ENCODE results near the gene SETDB1. TPM values are rescaled to one million over a fixed set of nuclear protein-coding genes. Genes with fewer than 3 reads are reported as not detected.
A peak's percentile ranks its signal among the peaks of the same experiment; 100 is the strongest.

SETDB1 gene
- total RNA-seq, 1 experiment from 2014 or later, result 30.6 TPM

GRCh38 chr1:150995896-150996295, 69.7 kb downstream of the SETDB1 start:
- Histone ChIP-seq H3K4me1 (replicated peaks) (peaks cover 19% of the 10 kb centered on the region), H3K9me3 (replicated peaks) (no peaks in the 10 kb centered on the region), H3K4me3 (no peak overlapping the region), H3K27me3 (replicated peaks) (no peaks in the 10 kb centered on the region), H3K27ac (no peak overlapping the region), H3K36me3 (no peaks in the 10 kb centered on the region; the same call in 1 of the 2 replicates)
- peak in 1 of 2 experiments; percentile 52 for DNase-seq (ENCODE audit: low read depth in 1 of 2, low spot score in 2 of 2)

GRCh38 chr1:150997126-150997872, 71.1 kb downstream of the SETDB1 start:
- no peaks in the 10 kb centered on the region; the same call in 1 of the 2 replicates for H3K36me3 ChIP-seq
- no peak overlapping the region for H3K27ac ChIP-seq
- no peaks in the 10 kb centered on the region for H3K27me3 ChIP-seq (replicated peaks)
- H3K9me3 ChIP-seq (replicated peaks), result no peaks in the 10 kb centered on the region
- peaks cover 19% of the 10 kb centered on the region for H3K4me1 ChIP-seq (replicated peaks)
- H3K4me3 ChIP-seq, result no peak overlapping the region
- no peak for DNase-seq (ENCODE audit: low read depth in 1 of 2, low spot score in 2 of 2)

GRCh38 chr1:150997949-150998348, 71.8 kb downstream of the SETDB1 start:
- Histone ChIP-seq H3K36me3 (no peaks in the 10 kb centered on the region; the same call in 1 of the 2 replicates), H3K9me3 (replicated peaks) (no peaks in the 10 kb centered on the region)
- DNase-seq (ENCODE audit: low read depth in 1 of 2, low spot score in 2 of 2), result no peak

GRCh38 chr1:150999051-150999674, 73.0 kb downstream of the SETDB1 start:
- Histone ChIP-seq H3K9me3 (replicated peaks) (no peaks in the 10 kb centered on the region), H3K4me1 (replicated peaks) (peaks cover 19% of the 10 kb centered on the region), H3K4me3 (no peak overlapping the region), H3K27me3 (replicated peaks) (no peaks in the 10 kb centered on the region), H3K36me3 (no peaks in the 10 kb centered on the region; the same call in 1 of the 2 replicates), H3K27ac (peak overlapping the region; percentile 87)
- DNase-seq (ENCODE audit: low read depth in 1 of 2, low spot score in 2 of 2), result peak; percentile 79 to 82

More at GRCh38 chr1:150997949-150998348, 71.8 kb downstream of the SETDB1 start:
- no peaks in the 10 kb centered on the region for H3K27me3 ChIP-seq (replicated peaks)
- no peak overlapping the region for H3K27ac ChIP-seq
- H3K4me3 ChIP-seq, result no peak overlapping the region
- H3K4me1 ChIP-seq (replicated peaks), result peaks cover 19% of the 10 kb centered on the region

GRCh38 chr1:150999926-151000325, 73.8 kb downstream of the SETDB1 start:
- H3K27me3 ChIP-seq (replicated peaks), result no peaks in the 10 kb centered on the region
- no peak overlapping the region for H3K4me3 ChIP-seq
- H3K27ac ChIP-seq, result peak overlapping the region; percentile 87

GRCh38 chr1:151000408-151000807, 74.2 kb downstream of the SETDB1 start:
- Histone ChIP-seq H3K4me1 (replicated peaks) (peaks cover 19% of the 10 kb centered on the region), H3K27ac (no peak overlapping the region), H3K4me3 (no peak overlapping the region), H3K27me3 (replicated peaks) (no peaks in the 10 kb centered on the region), H3K36me3 (no peaks in the 10 kb centered on the region; the same call in 1 of the 2 replicates), H3K9me3 (replicated peaks) (no peaks in the 10 kb centered on the region)
- no peak for DNase-seq (ENCODE audit: low read depth in 1 of 2, low spot score in 2 of 2)

More at GRCh38 chr1:150999926-151000325, 73.8 kb downstream of the SETDB1 start:
- peaks cover 19% of the 10 kb centered on the region for H3K4me1 ChIP-seq (replicated peaks)
- H3K9me3 ChIP-seq (replicated peaks), result no peaks in the 10 kb centered on the region
- no peak for DNase-seq (ENCODE audit: low read depth in 1 of 2, low spot score in 2 of 2)
- H3K36me3 ChIP-seq, result no peaks in the 10 kb centered on the region; the same call in 1 of the 2 replicates

- Histone ChIP-seq H3K4me3 (no peak overlapping the region), H3K36me3 (no peaks in the 10 kb centered on the region; the same call in 1 of the 2 replicates), H3K4me1 (replicated peaks) (peaks cover 30% of the 10 kb centered on the region), H3K27ac (no peak overlapping the region), H3K9me3 (replicated peaks) (no peaks in the 10 kb centered on the region), H3K27me3 (replicated peaks) (no peaks in the 10 kb centered on the region)
- no peak for DNase-seq (ENCODE audit: low read depth in 1 of 2, low spot score in 2 of 2)
These were observed 75.4 kb downstream of the SETDB1 start for GRCh38 chr1:151001602-151002001.

GRCh38 chr1:151002051-151002450, 75.9 kb downstream of the SETDB1 start:
- no peaks in the 10 kb centered on the region for H3K9me3 ChIP-seq (replicated peaks)
- no peak overlapping the region for H3K27ac ChIP-seq
- no peak overlapping the region for H3K4me3 ChIP-seq
- no peaks in the 10 kb centered on the region for H3K27me3 ChIP-seq (replicated peaks)
- DNase-seq (ENCODE audit: low read depth in 1 of 2, low spot score in 2 of 2), result no peak
- H3K36me3 ChIP-seq, result no peaks in the 10 kb centered on the region; the same call in 1 of the 2 replicates
- peaks cover 35% of the 10 kb centered on the region for H3K4me1 ChIP-seq (replicated peaks)

- H3K4me3 ChIP-seq, result no peak overlapping the region
- no peaks in the 10 kb centered on the region; the same call in 1 of the 2 replicates for H3K36me3 ChIP-seq
- no peak for DNase-seq (ENCODE audit: low read depth in 1 of 2, low spot score in 2 of 2)
- no peak overlapping the region for H3K27ac ChIP-seq
- H3K9me3 ChIP-seq (replicated peaks), result no peaks in the 10 kb centered on the region
- peaks cover 40% of the 10 kb centered on the region for H3K4me1 ChIP-seq (replicated peaks)
- no peaks in the 10 kb centered on the region for H3K27me3 ChIP-seq (replicated peaks)
These were observed 76.4 kb downstream of the SETDB1 start for GRCh38 chr1:151002611-151003010.

- Histone ChIP-seq H3K27me3 (replicated peaks) (no peaks in the 10 kb centered on the region), H3K4me3 (no peak overlapping the region), H3K36me3 (no peaks in the 10 kb centered on the region; the same call in 1 of the 2 replicates), H3K4me1 (replicated peaks) (peaks cover 44% of the 10 kb centered on the region), H3K27ac (no peak overlapping the region), H3K9me3 (replicated peaks) (no peaks in the 10 kb centered on the region)
- DNase-seq (ENCODE audit: low read depth in 1 of 2, low spot score in 2 of 2), result no peak
These were observed 77.0 kb downstream of the SETDB1 start for GRCh38 chr1:151003180-151003579.

GRCh38 chr1:151005729-151006319, 79.7 kb downstream of the SETDB1 start:
- H3K4me3 ChIP-seq, result peak overlapping the region; percentile 35
- H3K27me3 ChIP-seq (replicated peaks), result no peaks in the 10 kb centered on the region
- DNase-seq (ENCODE audit: low read depth in 1 of 2, low spot score in 2 of 2), result no peak
- H3K4me1 ChIP-seq (replicated peaks), result peaks cover 32% of the 10 kb centered on the region
- no peaks in the 10 kb centered on the region; the same call in 1 of the 2 replicates for H3K36me3 ChIP-seq
- no peak overlapping the region for H3K27ac ChIP-seq
- no peaks in the 10 kb centered on the region for H3K9me3 ChIP-seq (replicated peaks)

GRCh38 chr1:151006327-151007052, 80.3 kb downstream of the SETDB1 start, which contains the start of gene MINDY1:
Gene MINDY1 (minus strand): TSS chr1:151006902. CDS start chr1:151002617, 4,285 bp downstream.
- peak; percentile 80 to 82 for DNase-seq (ENCODE audit: low read depth in 1 of 2, low spot score in 2 of 2)
- Histone ChIP-seq H3K36me3 (no peaks in the 10 kb centered on the region; the same call in 1 of the 2 replicates), H3K27ac (peak within 1 kb of the TSS; percentile 79), H3K4me1 (replicated peaks) (peaks cover 32% of the 10 kb centered on the region), H3K27me3 (replicated peaks) (no peaks in the 10 kb centered on the region), H3K9me3 (replicated peaks) (no peaks in the 10 kb centered on the region), H3K4me3 (peak within 1 kb of the TSS; percentile 35)

- Histone ChIP-seq H3K4me3 (peak overlapping the region; percentile 60), H3K36me3 (peaks cover 1% of the 10 kb centered on the region; the same call in 1 of the 2 replicates), H3K9me3 (replicated peaks) (no peaks in the 10 kb centered on the region), H3K4me1 (replicated peaks) (peaks cover 32% of the 10 kb centered on the region), H3K27me3 (replicated peaks) (no peaks in the 10 kb centered on the region), H3K27ac (peak overlapping the region; percentile 79)
- DNase-seq (ENCODE audit: low read depth in 1 of 2, low spot score in 2 of 2), result no peak
These were observed 81.7 kb downstream of the SETDB1 start for GRCh38 chr1:151007853-151008243.

Measured in SJSA1 (cell line).